Ishikawa (cell line): ENCODE measurements around the gene CEP85.

Experiments used
- CEBPB ChIP-seq: IDR thresholded peaks from 2 replicates; pipeline ENCODE4 v1.6.1; 2012
- CREB1 ChIP-seq: IDR thresholded peaks from 2 replicates; pipeline ENCODE4 v1.6.1; 2012; ENCODE audit warnings: low read depth
- EGR1 ChIP-seq: IDR thresholded peaks from 2 replicates; pipeline ENCODE4 v1.6.1; 2012
- EP300 ChIP-seq: IDR thresholded peaks from 2 replicates; pipeline ENCODE4 v1.6.1; 2012; ENCODE audit warnings: borderline replicate concordance
- FOXM1 ChIP-seq: IDR thresholded peaks from 2 replicates; pipeline ENCODE4 v1.6.1; 2012; ENCODE audit warnings: low read depth, borderline replicate concordance
- MAX ChIP-seq: IDR thresholded peaks from 2 replicates; pipeline ENCODE4 v1.6.1; 2012
- NFIC ChIP-seq: IDR thresholded peaks from 2 replicates; pipeline ENCODE4 v1.6.1; 2012
- RAD21 ChIP-seq: IDR thresholded peaks from 2 replicates; pipeline ENCODE4 v1.6.1; 2012; ENCODE audit warnings: low read depth
- REST ChIP-seq: IDR thresholded peaks from 2 replicates; pipeline ENCODE4 v1.6.1; 2012; ENCODE audit warnings: low read depth, mild to moderate bottlenecking
- TAF1 ChIP-seq: IDR thresholded peaks from 2 replicates; pipeline ENCODE4 v1.6.1; 2012; ENCODE audit warnings: low read depth, mild to moderate bottlenecking
- TCF12 ChIP-seq: IDR thresholded peaks from 2 replicates; pipeline ENCODE4 v1.6.1; 2012; ENCODE audit warnings: low read depth
- TEAD4 ChIP-seq: IDR thresholded peaks from 2 replicates; pipeline ENCODE4 v1.6.1; 2012
- USF1 ChIP-seq: IDR thresholded peaks from 2 replicates; pipeline ENCODE4 v1.6.1; 2012
- YY1 ChIP-seq: IDR thresholded peaks from 2 replicates; pipeline ENCODE4 v1.6.1; 2012; ENCODE audit warnings: low read depth
- ZBTB7A ChIP-seq: IDR thresholded peaks from 2 replicates; pipeline ENCODE4 v1.6.1; 2012; ENCODE audit warnings: low read depth

The CEP85 gene

GRCh38 chr1:26213335-26213905 is 20.6 kb upstream of the CEP85 start:
- TF ChIP-seq NFIC, result no peak
- no peak for TF ChIP-seq EP300
- TF ChIP-seq CREB1, result no peak
- TF ChIP-seq TCF12, result no peak
- no peak for TF ChIP-seq TAF1
- no peak for TF ChIP-seq FOXM1

- TF ChIP-seq TAF1 (no peak), EGR1 (no peak), USF1 (no peak), YY1 (no peak)
Observed at GRCh38 chr1:26215246-26215645, 18.8 kb upstream of the CEP85 start.

GRCh38 chr1:26218906-26219494 is 15.0 kb upstream of the CEP85 start:
- TF ChIP-seq TEAD4, result peak; percentile 65
- TF ChIP-seq EP300, result peak; percentile 54; the same call in 1 of the 2 replicates
- no peak for TF ChIP-seq ZBTB7A
- TF ChIP-seq NFIC, result peak; percentile 97
- TF ChIP-seq MAX, result peak; percentile 42; the same call in 1 of the 2 replicates
- no peak for TF ChIP-seq TAF1
- TF ChIP-seq TCF12, result peak; percentile 81

- TF ChIP-seq TCF12 (no peak), FOXM1 (no peak), TAF1 (no peak), NFIC (no peak), CREB1 (no peak), RAD21 (no peak)
Observed at GRCh38 chr1:26220199-26220912, 13.6 kb upstream of the CEP85 start.

GRCh38 chr1:26221094-26221493 is 12.9 kb upstream of the CEP85 start:
- TF ChIP-seq MAX (no peak), EGR1 (no peak), NFIC (no peak)

- TF ChIP-seq EP300, result no peak
- no peak for TF ChIP-seq USF1
- no peak for TF ChIP-seq EGR1
- no peak for TF ChIP-seq REST
- no peak for TF ChIP-seq MAX
- no peak for TF ChIP-seq TCF12
- TF ChIP-seq NFIC, result no peak
- TF ChIP-seq YY1, result no peak
- no peak for TF ChIP-seq TAF1
- no peak for TF ChIP-seq RAD21
- no peak for TF ChIP-seq CREB1
- TF ChIP-seq FOXM1, result no peak
- no peak for TF ChIP-seq TEAD4
- no peak for TF ChIP-seq CEBPB
- no peak for TF ChIP-seq ZBTB7A
Observed at GRCh38 chr1:26224606-26225005, 9.4 kb upstream of the CEP85 start.

GRCh38 chr1:26225033-26225831 is 8.8 kb upstream of the CEP85 start:
- TF ChIP-seq EP300 (no peak), TAF1 (0 out of 2 replicates have a peak, but pooled peaks have one; percentile 38), NFIC (no peak), USF1 (no peak), MAX (peak; percentile 49), EGR1 (0 out of 2 replicates have a peak, but pooled peaks have one; percentile 32), RAD21 (no peak), CREB1 (no peak), TEAD4 (no peak), CEBPB (no peak), REST (no peak), ZBTB7A (no peak; the same call in 1 of the 2 replicates), YY1 (no peak), FOXM1 (no peak), TCF12 (0 out of 2 replicates have a peak, but pooled peaks have one; percentile 30)
